ENCODE results near the gene B4GALT6. TPM values are rescaled to one million over a fixed set of nuclear protein-coding genes. Genes with fewer than 3 reads are reported as not detected.

Gene B4GALT6
- total and polyA plus RNA-seq, 9 donors, result 2.1 to 16.5 (median 6.5) TPM

- Histone ChIP-seq H3K36me3 (no peaks in the 10 kb centered on the region), H3K4me1 (ENCODE audit: insufficient read depth) (no peaks in the 10 kb centered on the region), H3K27me3 (no peaks in the 10 kb centered on the region), H3K9me3 (no peaks in the 10 kb centered on the region), H3K27ac (no peak overlapping the region), H3K4me3 (no peak overlapping the region)
- no peak for DNase-seq
- WGBS, 3 donors, result 70 to 86% (median 84%) methylated on average over 4 of the region's 4 CpGs
- intact Hi-C loops (cut with DNase I), result no loop called here
- no peak for TF ChIP-seq EP300 (IDR thresholded peaks at IDR 0.05)
- no peak for TF ChIP-seq CTCF (IDR thresholded peaks at IDR 0.05)
- no peak for TF ChIP-seq POLR2A (IDR thresholded peaks at IDR 0.05)
These were observed 29.0 kb downstream of the B4GALT6 start for GRCh38 chr18:31655354-31655753.

GRCh38 chr18:31652877-31653276 lies 31.5 kb downstream of the B4GALT6 start:
- no peak overlapping the region for H3K27ac ChIP-seq
- H3K9me3 ChIP-seq, result no peaks in the 10 kb centered on the region
- no peaks in the 10 kb centered on the region for H3K4me1 ChIP-seq (ENCODE audit: insufficient read depth)
- H3K27me3 ChIP-seq, result no peaks in the 10 kb centered on the region
- DNase-seq, result no peak
- no peaks in the 10 kb centered on the region for H3K36me3 ChIP-seq
- TF ChIP-seq POLR2A (IDR thresholded peaks at IDR 0.05), result no peak
- no peak for TF ChIP-seq CTCF (IDR thresholded peaks at IDR 0.05)
- intact Hi-C loops (cut with DNase I), result no loop called here
- WGBS, 3 donors, result 97 to 99% (median 98%) methylated on average over 3 of the region's 3 CpGs
- no peak overlapping the region for H3K4me3 ChIP-seq

GRCh38 chr18:31652357-31652756 lies 32.0 kb downstream of the B4GALT6 start:
- Histone ChIP-seq H3K9me3 (no peaks in the 10 kb centered on the region), H3K36me3 (no peaks in the 10 kb centered on the region), H3K27me3 (no peaks in the 10 kb centered on the region), H3K27ac (no peak overlapping the region), H3K4me3 (no peak overlapping the region), H3K4me1 (ENCODE audit: insufficient read depth) (no peaks in the 10 kb centered on the region)
- intact Hi-C loops (cut with DNase I), result no loop called here
- WGBS, 3 donors, result 93 to 95% (median 95%) methylated on average over 9 of the region's 9 CpGs
- no peak for TF ChIP-seq EP300 (IDR thresholded peaks at IDR 0.05)
- no peak for TF ChIP-seq POLR2A (IDR thresholded peaks at IDR 0.05)
- TF ChIP-seq CTCF (IDR thresholded peaks at IDR 0.05), result no peak
- DNase-seq, result no peak

- no peaks in the 10 kb centered on the region for H3K9me3 ChIP-seq
- no peaks in the 10 kb centered on the region for H3K36me3 ChIP-seq
- no peak for DNase-seq
- intact Hi-C loops (cut with DNase I), result no loop called here
- H3K4me1 ChIP-seq (ENCODE audit: insufficient read depth), result no peaks in the 10 kb centered on the region
- no peaks in the 10 kb centered on the region for H3K27me3 ChIP-seq
- H3K27ac ChIP-seq, result no peak overlapping the region
- no peak for TF ChIP-seq POLR2A (IDR thresholded peaks at IDR 0.05)
- TF ChIP-seq EP300 (IDR thresholded peaks at IDR 0.05), result no peak
- TF ChIP-seq CTCF (IDR thresholded peaks at IDR 0.05), result no peak
- H3K4me3 ChIP-seq, result no peak overlapping the region
- 90 to 91% (median 90%) methylated on average over 4 of the region's 4 CpGs for WGBS, 3 donors
These were observed 33.0 kb downstream of the B4GALT6 start for GRCh38 chr18:31651369-31651768.
